Measurements from ENCODE around the gene COQ10B. TPM values are rescaled to one million over a fixed set of nuclear protein-coding genes. Genes with fewer than 3 reads are reported as not detected.

Gene COQ10B
- total RNA-seq, 1 donor from 2014 or later, result 20.5 TPM

GRCh38 chr2:197497326-197497725 lies 44.0 kb downstream of the COQ10B start:
- ATAC-seq (no peak), DNase-seq (ENCODE audit: missing footprints) (no peak)
- intact Hi-C loops (cut with DNase I), result no loop called here

- intact Hi-C loops (cut with DNase I), result loop anchor here (2.0 kb wide), 1 partner anchor 46 kb away; the partner anchor contains the start of gene COQ10B
- no peak for DNase-seq (ENCODE audit: missing footprints)
- no peak for ATAC-seq
Observed at GRCh38 chr2:197498235-197498936, 45.0 kb downstream of the COQ10B start.

- ATAC-seq (peak; percentile 0), DNase-seq (ENCODE audit: missing footprints) (peak; percentile 91)
- intact Hi-C loops (cut with DNase I), result loop anchor here (2.0 kb wide), 1 partner anchor 46 kb away; the partner anchor contains the start of gene COQ10B
Observed at GRCh38 chr2:197498937-197499593, 45.7 kb downstream of the COQ10B start.

GRCh38 chr2:197499594-197500502 lies 46.5 kb downstream of the COQ10B start, which contains the start of the genes HSPD1 and HSPE1:
Gene HSPD1 (minus strand): TSS chr2:197499840. CDS start chr2:197498848, 992 bp downstream.
Gene HSPE1 (plus strand): TSS chr2:197500379. CDS start chr2:197500437, 58 bp downstream.
- DNase-seq (ENCODE audit: missing footprints) (peak; percentile 98), ATAC-seq (peak; percentile 98)
- intact Hi-C loops (cut with DNase I), result loop anchor here (1.0 to 2.0 kb wide), 2 partner anchors 15 to 47 kb away; partner anchors contain the start of gene COQ10B

- intact Hi-C loops (cut with DNase I), result loop anchor here (1.0 kb wide), 1 partner anchor 15 kb away; no protein-coding TSS in a partner anchor
- ATAC-seq, result no peak
- no peak for DNase-seq (ENCODE audit: missing footprints)
Observed at GRCh38 chr2:197500503-197501131, 47.3 kb downstream of the COQ10B start.

- ATAC-seq (no peak), DNase-seq (ENCODE audit: missing footprints) (no peak)
- intact Hi-C loops (cut with DNase I), result no loop called here
Observed at GRCh38 chr2:197502201-197502600, 48.8 kb downstream of the COQ10B start.

- intact Hi-C loops (cut with DNase I), result no loop called here
Observed at GRCh38 chr2:197502685-197503084, 49.3 kb downstream of the COQ10B start.

GRCh38 chr2:197504000-197504399 lies 50.6 kb downstream of the COQ10B start:
- DNase-seq (ENCODE audit: missing footprints) (no peak), ATAC-seq (no peak)
- intact Hi-C loops (cut with DNase I), result no loop called here

More at GRCh38 chr2:197502685-197503084, 49.3 kb downstream of the COQ10B start:
- DNase-seq (ENCODE audit: missing footprints), result no peak
- no peak for ATAC-seq

- DNase-seq (ENCODE audit: missing footprints) (no peak), ATAC-seq (no peak)
- intact Hi-C loops (cut with DNase I), result no loop called here
Observed at GRCh38 chr2:197504512-197504911, 51.2 kb downstream of the COQ10B start.

GRCh38 chr2:197506658-197507057 lies 53.3 kb downstream of the COQ10B start:
- ATAC-seq (no peak), DNase-seq (ENCODE audit: missing footprints) (no peak)
- intact Hi-C loops (cut with DNase I), result no loop called here

- DNase-seq (ENCODE audit: missing footprints) (no peak), ATAC-seq (no peak)
- intact Hi-C loops (cut with DNase I), result loop anchor here (10.0 kb wide), 2 partner anchors 191 to 261 kb away; partner anchors contain the start of gene MARS2
Observed at GRCh38 chr2:197513915-197514314, 60.6 kb downstream of the COQ10B start.

- DNase-seq (ENCODE audit: missing footprints), result no peak
- intact Hi-C loops (cut with DNase I), result loop anchor here (1.0 to 10.0 kb wide), 4 partner anchors 14 to 260 kb away; partner anchors contain the start of genes HSPE1 and MARS2
- no peak for ATAC-seq
Observed at GRCh38 chr2:197514754-197515153, 61.4 kb downstream of the COQ10B start.

- intact Hi-C loops (cut with DNase I), result loop anchor here (1.0 to 10.0 kb wide), 4 partner anchors 15 to 259 kb away; partner anchors contain the start of genes HSPE1 and MARS2
- no peak for ATAC-seq
- DNase-seq (ENCODE audit: missing footprints), result peak; percentile 65
Observed at GRCh38 chr2:197515315-197515738, 62.0 kb downstream of the COQ10B start.

GRCh38 chr2:197515739-197516392 lies 62.5 kb downstream of the COQ10B start, which contains the start of gene MOB4:
Gene MOB4 (plus strand): TSS chr2:197516066. CDS start chr2:197516087, 21 bp downstream.
- intact Hi-C loops (cut with DNase I), result loop anchor here (1.0 to 10.0 kb wide), 4 partner anchors 16 to 259 kb away; partner anchors contain the start of genes HSPE1 and MARS2
- DNase-seq (ENCODE audit: missing footprints) (peak; percentile 97), ATAC-seq (peak; percentile 99)

- no peak for DNase-seq (ENCODE audit: missing footprints)
- ATAC-seq, result no peak
- intact Hi-C loops (cut with DNase I), result loop anchor here (5.0 to 10.0 kb wide), 3 partner anchors 84 to 258 kb away; partner anchors contain the start of gene MARS2
Observed at GRCh38 chr2:197516393-197516761, 63.0 kb downstream of the COQ10B start.

GRCh38 chr2:197517150-197517549 lies 63.8 kb downstream of the COQ10B start:
- no peak for DNase-seq (ENCODE audit: missing footprints)
- no peak for ATAC-seq
- intact Hi-C loops (cut with DNase I), result loop anchor here (5.0 to 10.0 kb wide), 3 partner anchors 85 to 258 kb away; partner anchors contain the start of gene MARS2
